ENCODE measurements around the gene EEFSEC. TPM values are rescaled to one million over a fixed set of nuclear protein-coding genes. Genes with fewer than 3 reads are reported as not detected.

The EEFSEC gene
- total RNA-seq, 1 experiment from 2014 or later: 37.7 TPM

GRCh38 chr3:128413413-128414205, 260.3 kb downstream of the EEFSEC start:
- CTCF ChIA-PET: interaction anchor here (1.2 kb wide), 1 partner anchor 8 kb away, joined by 3 read pairs; no protein-coding TSS in a partner anchor
- no peak overlapping the region for H3K4me3 Mint-ChIP-seq (ENCODE audit: low read depth, unreplicated experiment)
- H3K27ac Mint-ChIP-seq (ENCODE audit: unreplicated experiment): no peak overlapping the region
- peaks cover 7% of the 10 kb centered on the region for H3K27me3 Mint-ChIP-seq (ENCODE audit: unreplicated experiment)
- no TSS peak for BruUV-seq (replicated peaks)
- peaks cover 12% of the 10 kb centered on the region for H3K4me1 Mint-ChIP-seq (ENCODE audit: low read depth, unreplicated experiment)
- peaks cover 5% of the 10 kb centered on the region for H3K36me3 Mint-ChIP-seq (ENCODE audit: insufficient read depth, unreplicated experiment)
- no peak for DNase-seq
- intact Hi-C loops (cut with micrococcal nuclease; ENCODE audit: unreplicated experiment): no loop called here
- TF ChIP-seq CTCF (IDR thresholded peaks at IDR 0.05; ENCODE audit: unreplicated experiment): no peak
- H3K9me3 Mint-ChIP-seq (ENCODE audit: low read depth, unreplicated experiment): no peaks in the 10 kb centered on the region

- no TSS peak for BruUV-seq (replicated peaks)
- peaks cover 12% of the 10 kb centered on the region for H3K4me1 Mint-ChIP-seq (ENCODE audit: low read depth, unreplicated experiment)
- DNase-seq: no peak
- no peak for TF ChIP-seq CTCF (IDR thresholded peaks at IDR 0.05; ENCODE audit: unreplicated experiment)
- H3K36me3 Mint-ChIP-seq (ENCODE audit: insufficient read depth, unreplicated experiment): peaks cover 5% of the 10 kb centered on the region
- no peak overlapping the region for H3K4me3 Mint-ChIP-seq (ENCODE audit: low read depth, unreplicated experiment)
- H3K27ac Mint-ChIP-seq (ENCODE audit: unreplicated experiment): no peak overlapping the region
- CTCF ChIA-PET: no interaction called here
- peaks cover 5% of the 10 kb centered on the region for H3K9me3 Mint-ChIP-seq (ENCODE audit: low read depth, unreplicated experiment)
- intact Hi-C loops (cut with micrococcal nuclease; ENCODE audit: unreplicated experiment): loop anchor here (5.0 kb wide), 1 partner anchor 192 kb away; no protein-coding TSS in a partner anchor
- peaks cover 21% of the 10 kb centered on the region for H3K27me3 Mint-ChIP-seq (ENCODE audit: unreplicated experiment)
These were observed 262.0 kb downstream of the EEFSEC start for GRCh38 chr3:128415200-128415772.

GRCh38 chr3:128415773-128416577, 262.7 kb downstream of the EEFSEC start:
- H3K9me3 Mint-ChIP-seq (ENCODE audit: low read depth, unreplicated experiment): peaks cover 5% of the 10 kb centered on the region
- intact Hi-C loops (cut with micrococcal nuclease; ENCODE audit: unreplicated experiment): loop anchor here (5.0 kb wide), 1 partner anchor 191 kb away; no protein-coding TSS in a partner anchor
- no peak for TF ChIP-seq CTCF (IDR thresholded peaks at IDR 0.05; ENCODE audit: unreplicated experiment)

GRCh38 chr3:128416578-128417211, 263.4 kb downstream of the EEFSEC start:
- Mint-ChIP-seq H3K36me3 (ENCODE audit: insufficient read depth, unreplicated experiment) (peaks cover 3% of the 10 kb centered on the region), H3K27me3 (ENCODE audit: unreplicated experiment) (peaks cover 23% of the 10 kb centered on the region), H3K9me3 (ENCODE audit: low read depth, unreplicated experiment) (peaks cover 5% of the 10 kb centered on the region), H3K4me1 (ENCODE audit: low read depth, unreplicated experiment) (peaks cover 12% of the 10 kb centered on the region), H3K4me3 (ENCODE audit: low read depth, unreplicated experiment) (no peak overlapping the region), H3K27ac (ENCODE audit: unreplicated experiment) (no peak overlapping the region)
- intact Hi-C loops (cut with micrococcal nuclease; ENCODE audit: unreplicated experiment): loop anchor here (5.0 kb wide), 1 partner anchor 191 kb away; no protein-coding TSS in a partner anchor
- no peak for TF ChIP-seq CTCF (IDR thresholded peaks at IDR 0.05; ENCODE audit: unreplicated experiment)
- CTCF ChIA-PET: interaction anchor here (0.9 to 1.3 kb wide), 4 partner anchors 19 to 201 kb away, joined by 3 to 5 read pairs (median 3); no protein-coding TSS in a partner anchor
- peak; percentile 90 for DNase-seq
- BruUV-seq (replicated peaks): no TSS peak

More at GRCh38 chr3:128415773-128416577, 262.7 kb downstream of the EEFSEC start:
- no peak for DNase-seq
- CTCF ChIA-PET: interaction anchor here (0.9 to 1.3 kb wide), 4 partner anchors 19 to 202 kb away, joined by 3 to 5 read pairs (median 3); no protein-coding TSS in a partner anchor
- Mint-ChIP-seq H3K4me1 (ENCODE audit: low read depth, unreplicated experiment) (peaks cover 12% of the 10 kb centered on the region), H3K4me3 (ENCODE audit: low read depth, unreplicated experiment) (no peak overlapping the region), H3K27ac (ENCODE audit: unreplicated experiment) (no peak overlapping the region), H3K36me3 (ENCODE audit: insufficient read depth, unreplicated experiment) (peaks cover 5% of the 10 kb centered on the region), H3K27me3 (ENCODE audit: unreplicated experiment) (peaks cover 23% of the 10 kb centered on the region)
- BruUV-seq (replicated peaks): no TSS peak

All from Calu3 (cell line).